ENCODE results near the gene OSGIN1.

DNA sequence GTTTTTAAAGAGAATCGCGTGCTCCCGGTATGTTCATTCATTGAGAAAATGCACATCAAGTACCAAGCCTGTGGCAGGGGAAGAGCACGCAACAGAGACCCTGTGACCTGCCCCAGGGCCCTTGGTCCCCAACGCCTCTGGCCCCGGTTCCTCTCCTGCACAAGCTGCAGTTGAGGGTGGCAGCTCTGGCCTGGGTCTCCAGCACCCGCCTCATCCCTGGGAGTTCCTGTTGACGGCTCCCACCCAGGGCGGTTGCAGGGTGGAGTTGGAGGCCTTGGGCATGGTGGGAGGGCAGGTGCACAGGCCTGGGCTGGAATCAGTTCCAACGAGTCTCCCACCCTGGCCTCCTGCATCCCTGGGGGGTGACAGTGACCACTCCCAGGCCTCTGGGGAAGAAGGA is 20.0 kb downstream of the OSGIN1 start:
- TF ChIP-seq, protein P1, sequence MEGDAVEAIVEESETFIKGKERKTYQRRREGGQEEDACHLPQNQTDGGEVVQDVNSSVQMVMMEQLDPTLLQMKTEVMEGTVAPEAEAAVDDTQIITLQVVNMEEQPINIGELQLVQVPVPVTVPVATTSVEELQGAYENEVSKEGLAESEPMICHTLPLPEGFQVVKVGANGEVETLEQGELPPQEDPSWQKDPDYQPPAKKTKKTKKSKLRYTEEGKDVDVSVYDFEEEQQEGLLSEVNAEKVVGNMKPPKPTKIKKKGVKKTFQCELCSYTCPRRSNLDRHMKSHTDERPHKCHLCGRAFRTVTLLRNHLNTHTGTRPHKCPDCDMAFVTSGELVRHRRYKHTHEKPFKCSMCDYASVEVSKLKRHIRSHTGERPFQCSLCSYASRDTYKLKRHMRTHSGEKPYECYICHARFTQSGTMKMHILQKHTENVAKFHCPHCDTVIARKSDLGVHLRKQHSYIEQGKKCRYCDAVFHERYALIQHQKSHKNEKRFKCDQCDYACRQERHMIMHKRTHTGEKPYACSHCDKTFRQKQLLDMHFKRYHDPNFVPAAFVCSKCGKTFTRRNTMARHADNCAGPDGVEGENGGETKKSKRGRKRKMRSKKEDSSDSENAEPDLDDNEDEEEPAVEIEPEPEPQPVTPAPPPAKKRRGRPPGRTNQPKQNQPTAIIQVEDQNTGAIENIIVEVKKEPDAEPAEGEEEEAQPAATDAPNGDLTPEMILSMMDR (IDR thresholded peaks at IDR 0.05), result no peak
- no peak for TF ChIP-seq POLR2A (IDR thresholded peaks at IDR 0.05)
